GM21515 (cell line): ENCODE results near the gene DOCK2.
"Not testable (repeated sequence)": the region's sequence is repeated elsewhere in the genome, so short reads cannot be mapped to it uniquely, and the experiment has no call there.

Experiments
- ATAC-seq: cut with Tn5 transposase; IDR thresholded peaks from one replicate; pipeline ENCODE4 v1.9.1; 2021; ENCODE audit not compliant: unreplicated experiment

DOCK2 gene

DNA sequence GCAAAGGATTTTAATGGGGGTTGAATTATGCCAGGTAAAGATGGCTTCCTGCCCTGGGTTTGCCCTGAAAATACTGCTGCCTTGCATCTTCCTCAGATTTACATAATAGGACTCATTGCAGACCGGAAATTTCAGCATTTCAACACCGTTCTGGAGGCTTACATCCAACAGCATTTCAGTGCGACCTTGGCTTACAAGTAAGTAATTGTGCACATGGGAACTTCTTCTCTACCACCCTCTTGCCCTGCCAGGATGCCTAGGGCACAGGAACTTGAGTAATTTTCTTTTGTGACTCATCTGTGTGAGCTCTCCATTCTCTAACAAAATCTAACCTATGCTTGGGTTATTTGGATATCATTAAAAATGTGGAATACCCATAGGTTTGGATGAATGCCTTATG lies 80.2 kb downstream of the DOCK2 start:
- ATAC-seq = no peak

DNA sequence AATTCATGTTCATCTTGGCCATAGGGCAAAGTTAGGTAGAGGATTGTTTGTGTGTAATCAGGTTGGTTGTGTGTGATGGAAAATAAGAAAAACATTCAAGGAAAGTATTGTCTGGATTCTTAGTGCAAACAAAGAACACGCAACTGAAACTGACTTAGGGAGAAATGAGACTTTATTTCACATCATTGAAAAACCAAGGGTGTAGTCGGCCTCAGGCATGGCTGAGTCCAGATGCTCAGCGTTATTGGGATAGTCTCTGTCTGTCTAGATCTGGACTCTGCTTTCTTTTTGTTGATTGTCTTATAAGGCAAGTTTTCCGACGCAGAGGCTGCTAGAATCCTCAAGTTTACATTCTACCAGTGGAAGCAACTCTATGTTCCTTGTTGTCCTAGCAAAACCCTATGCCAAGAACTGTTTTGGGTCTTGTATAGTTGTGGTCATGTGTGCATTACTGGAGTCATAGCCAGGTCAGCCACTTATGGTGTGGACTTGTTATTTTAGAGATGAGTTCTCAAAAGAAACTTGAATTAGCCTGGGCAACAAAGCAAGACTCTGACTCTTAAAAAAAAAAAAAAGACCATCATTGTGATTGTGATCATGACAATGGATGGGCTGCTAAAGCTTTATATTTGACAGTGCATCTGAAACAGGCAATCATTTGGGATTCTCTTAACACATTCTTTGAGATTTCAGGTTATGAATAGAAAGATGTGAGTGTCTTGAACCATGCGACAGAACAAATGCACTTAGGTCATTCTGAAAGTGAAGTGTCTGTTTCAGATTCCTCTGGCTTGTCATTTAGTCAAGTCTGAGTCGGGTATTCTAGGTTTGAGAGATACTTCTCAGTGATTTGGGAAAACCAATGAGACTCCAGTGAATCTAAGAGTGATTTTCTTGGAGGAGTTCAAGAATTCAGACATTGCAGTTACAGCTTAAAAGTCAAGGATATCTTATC lies 82.6 kb downstream of the DOCK2 start:
- no peak for ATAC-seq

DNA sequence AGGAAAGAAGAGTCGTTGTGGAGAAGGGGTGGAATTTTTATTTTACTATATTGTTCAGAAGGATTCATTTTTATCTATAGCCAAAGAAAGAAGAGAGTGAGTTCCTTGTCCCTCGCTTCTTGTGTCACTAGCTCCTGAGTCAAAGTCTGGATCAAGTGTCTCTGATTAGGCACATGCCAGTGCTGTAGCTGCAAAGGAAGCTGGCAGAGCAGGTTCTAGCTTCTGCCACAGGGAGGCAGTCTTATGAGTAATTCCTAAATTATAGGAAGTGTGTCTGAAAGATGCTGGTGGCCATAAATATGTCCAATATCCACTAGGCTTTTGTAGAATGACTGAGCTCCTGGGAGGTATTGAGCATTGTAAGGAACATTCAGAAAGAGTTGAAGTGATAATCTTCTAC lies 84.7 kb downstream of the DOCK2 start:
- no peak for ATAC-seq

DNA sequence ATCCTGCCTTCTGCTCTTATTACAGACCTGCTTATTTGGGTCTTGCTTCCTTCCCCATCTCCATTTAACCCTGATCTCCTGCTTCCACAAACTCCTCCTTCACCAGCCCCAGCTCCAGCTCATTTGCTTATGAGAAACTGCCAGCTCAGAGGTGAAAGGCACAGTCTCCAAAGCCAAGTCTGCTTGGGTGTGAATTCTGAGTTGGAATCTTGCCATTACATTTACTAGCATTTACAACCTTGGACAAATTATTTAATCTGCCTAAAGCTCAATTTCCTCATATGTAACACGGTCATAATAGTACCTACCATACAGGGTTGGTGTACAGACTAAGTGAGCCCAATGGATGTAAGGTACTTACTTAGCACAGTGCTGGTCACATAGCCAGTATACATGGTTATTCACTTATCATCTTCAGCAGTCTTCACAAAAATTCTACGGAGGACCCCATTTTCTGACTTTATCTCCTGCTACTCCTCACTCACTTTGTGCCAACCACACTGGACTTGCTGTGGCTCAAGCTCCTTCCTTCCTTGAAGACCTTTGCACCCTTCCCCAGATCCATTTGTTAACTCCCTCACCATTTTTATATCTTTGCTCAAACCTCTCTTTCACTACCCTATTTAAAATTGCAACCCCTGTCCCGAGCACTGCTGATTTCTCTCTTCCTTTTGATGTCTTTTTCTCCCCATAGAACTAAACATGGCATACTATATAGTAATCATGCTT lies 86.2 kb downstream of the DOCK2 start:
- no peak for ATAC-seq

DNA sequence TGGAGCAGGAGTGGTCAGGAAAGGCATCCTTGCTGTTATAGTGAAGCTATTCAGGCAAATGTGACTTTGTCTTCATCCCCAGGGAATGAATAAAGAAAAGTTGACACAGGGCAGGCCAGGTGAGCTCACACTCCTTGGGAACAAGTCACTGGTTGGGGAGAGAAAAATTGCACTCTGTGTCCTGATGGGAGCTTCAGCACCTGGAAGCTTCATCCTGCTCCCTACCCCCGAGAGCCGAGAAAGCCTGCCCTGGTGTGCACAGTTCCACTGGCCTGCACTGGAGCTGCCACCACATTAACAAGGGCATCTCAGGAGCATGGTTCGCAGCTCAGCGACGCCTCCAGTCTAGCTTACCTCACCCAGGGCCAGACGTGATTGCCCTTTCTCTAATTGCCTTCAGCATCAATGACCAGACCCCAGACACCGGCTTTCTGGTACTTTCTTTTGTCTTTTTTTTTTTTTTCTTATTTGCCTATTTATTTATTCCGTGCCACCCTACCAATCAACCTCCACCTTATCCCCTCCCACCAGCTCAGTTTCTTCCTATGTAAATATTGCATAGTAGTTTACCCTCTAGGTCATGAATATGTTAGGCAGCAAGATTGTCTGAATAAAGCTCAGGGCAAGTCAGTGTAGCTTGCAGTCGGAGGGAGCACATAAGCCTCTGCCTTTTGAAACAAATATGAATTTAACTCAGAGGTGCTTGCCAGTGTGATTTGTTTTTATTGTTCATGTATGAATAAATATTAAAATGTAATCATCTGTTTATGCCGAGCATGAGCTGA lies 87.4 kb downstream of the DOCK2 start:
- ATAC-seq = no peak

DNA sequence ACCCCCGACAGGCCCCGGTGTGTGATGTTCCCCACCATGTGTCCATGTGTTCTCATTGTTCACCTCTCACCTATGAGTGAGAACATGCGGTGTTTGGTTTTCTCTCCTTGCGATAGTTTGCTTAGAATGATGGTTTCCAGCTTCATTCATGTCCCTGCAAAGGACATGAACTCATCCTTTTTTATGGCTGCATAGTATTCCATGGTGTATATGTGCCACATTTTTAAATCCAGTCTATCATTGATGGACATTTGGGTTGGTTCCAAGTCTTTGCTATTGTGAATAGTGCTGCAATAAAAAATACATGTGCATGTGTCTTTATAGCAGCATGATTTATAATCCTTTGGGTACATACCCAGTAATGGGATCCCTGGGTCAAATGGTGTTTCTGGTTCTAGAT lies 88.6 kb downstream of the DOCK2 start:
- ATAC-seq = not testable (repeated sequence)

DNA sequence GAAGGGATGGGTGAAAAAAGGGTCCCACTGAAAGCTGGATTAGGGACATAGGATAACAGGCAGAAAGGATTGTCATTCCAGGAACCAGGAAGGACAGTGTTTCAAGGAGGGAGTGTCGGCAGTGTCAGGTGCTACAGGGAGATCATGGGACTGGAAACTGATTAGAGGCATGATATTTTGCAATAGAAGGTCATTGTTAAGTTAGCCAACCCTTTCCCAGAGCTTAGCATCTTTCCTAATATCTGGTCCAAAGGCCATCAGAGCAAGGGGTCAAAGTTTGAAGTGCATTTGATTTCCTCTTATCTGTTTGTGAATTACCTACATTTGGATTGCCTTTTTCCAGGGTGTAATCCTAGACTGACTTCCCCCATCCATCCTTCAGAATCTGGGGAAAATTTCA lies 91.3 kb downstream of the DOCK2 start:
- no peak for ATAC-seq

DNA sequence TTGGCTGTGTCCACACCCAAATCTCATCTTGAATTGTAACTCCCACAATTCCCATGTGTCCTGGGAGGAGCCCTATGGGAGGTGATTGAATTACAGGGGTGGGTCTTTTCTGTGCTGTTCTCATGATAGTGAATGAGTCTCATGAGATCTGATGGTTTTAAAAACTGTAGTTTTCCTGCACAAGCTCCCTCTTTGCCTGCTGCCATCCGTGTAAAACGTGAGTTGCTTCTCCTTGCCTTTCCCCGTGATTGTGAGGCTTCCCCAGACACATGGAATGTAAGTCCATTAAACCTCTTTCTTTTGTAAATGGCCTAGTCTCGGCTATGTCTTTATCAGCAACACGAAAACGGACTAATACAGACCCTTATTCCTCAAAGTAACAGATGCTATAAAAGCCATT lies 94.1 kb downstream of the DOCK2 start:
- ATAC-seq = no peak

DNA sequence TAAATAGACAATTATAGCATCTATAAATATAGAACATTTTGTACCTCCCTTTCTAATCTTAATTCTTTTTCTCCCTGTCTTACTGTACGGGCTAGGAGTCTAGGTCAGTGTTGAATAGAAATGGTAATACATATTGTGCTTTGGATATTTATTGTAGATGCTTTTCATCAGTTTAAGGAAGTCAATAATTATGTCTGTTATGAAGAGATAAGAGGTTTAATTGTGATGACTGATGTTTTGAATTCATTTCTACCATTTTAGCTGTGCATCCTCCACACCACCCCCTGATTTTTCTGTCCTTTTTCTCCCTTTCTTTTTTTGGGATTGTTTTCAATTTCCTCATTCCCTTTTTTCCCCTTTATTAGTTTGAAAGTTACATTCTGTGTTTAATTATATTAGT lies 95.8 kb downstream of the DOCK2 start:
- ATAC-seq = no peak

DNA sequence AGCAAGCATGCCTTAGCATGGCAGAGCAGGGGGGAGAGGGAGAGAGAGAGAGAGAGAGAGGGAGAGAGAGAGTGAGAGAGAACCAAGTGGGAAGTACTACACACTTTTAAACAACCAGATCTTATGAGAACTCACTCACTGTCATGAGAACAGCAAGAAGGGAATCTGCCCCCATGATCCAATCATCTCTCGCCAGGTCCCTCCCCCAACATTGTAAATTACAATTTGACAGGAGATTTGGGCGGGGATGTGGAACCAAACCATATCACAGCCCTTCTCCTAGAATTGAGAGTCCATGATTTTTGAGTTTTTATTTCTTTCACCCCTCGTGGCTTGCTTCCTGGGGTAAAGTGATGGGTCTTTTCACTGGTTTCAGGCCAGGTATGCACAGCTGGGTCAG lies 98.8 kb downstream of the DOCK2 start:
- ATAC-seq = no peak

DNA sequence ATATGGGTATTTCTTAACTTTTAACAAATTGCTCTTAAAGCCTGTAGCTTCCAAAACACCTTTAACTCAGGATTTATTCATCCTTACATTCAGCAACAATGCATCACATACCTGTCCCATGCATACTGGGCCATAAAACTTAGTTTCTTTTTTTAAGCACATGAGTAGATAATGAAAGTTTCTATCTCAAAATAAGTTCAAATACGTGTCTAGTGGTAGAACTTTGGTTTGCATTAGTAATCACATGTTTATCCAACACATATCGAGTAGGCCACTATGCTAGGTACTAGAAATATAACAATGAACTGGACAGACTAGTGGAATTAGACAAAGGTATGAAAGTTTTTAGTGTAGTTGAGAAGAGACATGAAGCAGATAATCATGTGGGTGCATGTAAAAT lies 99.6 kb downstream of the DOCK2 start:
- no peak for ATAC-seq

DNA sequence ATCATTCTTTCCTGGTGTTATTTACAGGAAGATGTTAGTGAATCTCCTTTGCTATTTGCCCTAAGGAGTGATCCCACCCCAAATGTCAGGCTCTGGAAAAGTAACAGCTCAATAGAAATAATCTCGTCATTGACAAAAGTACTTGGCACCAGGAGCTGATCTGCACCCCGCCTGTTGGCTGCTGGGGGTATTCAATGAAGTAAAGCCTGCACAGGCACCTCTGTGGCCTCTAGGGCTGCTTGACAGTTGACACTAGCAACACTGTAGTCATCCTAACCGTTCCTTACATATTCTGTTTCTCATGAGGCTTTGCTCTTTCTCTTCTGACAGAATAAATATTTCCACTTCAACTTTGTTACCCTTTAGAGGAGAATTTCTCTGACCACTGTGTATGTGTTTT lies 103.4 kb downstream of the DOCK2 start:
- no peak for ATAC-seq

DNA sequence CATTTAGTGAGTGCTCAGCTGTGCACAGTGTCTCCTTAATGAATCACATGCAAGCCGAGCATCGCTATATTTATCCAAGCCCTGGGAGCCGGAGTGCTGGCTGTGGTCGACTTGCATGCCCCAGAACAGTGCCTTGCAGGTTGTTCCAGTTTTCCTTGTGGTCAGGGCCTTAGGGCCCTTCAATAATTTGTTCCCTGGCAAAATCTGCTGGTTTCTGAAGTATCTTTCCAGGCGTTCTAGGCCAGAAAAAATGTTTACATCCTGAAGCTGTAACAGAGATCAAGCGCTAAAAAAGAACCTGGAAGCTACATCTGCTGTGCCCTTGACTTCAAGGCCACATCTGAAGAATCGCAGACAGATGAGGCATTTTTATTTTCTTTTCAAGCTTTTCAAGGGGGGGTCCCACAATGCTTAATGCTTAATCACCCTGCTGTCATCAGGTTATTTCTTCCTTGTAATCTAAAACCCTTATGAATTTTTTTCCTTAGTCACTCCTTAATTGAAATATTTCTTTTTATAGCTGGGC lies 105.8 kb downstream of the DOCK2 start:
- no peak for ATAC-seq

DNA sequence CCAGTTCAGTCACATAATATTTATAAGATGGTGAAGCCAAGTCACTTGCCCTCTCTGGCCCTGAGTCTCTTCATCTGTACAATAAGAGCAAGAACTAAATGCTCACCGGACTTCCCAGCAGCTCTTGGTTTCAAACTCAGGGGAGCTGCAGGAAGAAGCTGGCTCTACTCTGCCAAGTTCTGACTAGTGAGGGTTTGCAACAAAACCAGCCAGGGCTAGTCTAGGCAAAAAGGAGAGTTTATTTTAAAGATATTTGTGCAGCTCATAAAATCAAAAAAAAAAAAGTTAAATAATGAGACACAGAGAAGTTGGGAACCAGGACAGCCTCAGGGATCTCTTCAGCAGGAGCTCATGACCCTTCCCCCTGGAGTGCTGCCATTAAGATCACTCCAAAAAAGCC lies 107.3 kb downstream of the DOCK2 start:
- ATAC-seq = no peak

DNA sequence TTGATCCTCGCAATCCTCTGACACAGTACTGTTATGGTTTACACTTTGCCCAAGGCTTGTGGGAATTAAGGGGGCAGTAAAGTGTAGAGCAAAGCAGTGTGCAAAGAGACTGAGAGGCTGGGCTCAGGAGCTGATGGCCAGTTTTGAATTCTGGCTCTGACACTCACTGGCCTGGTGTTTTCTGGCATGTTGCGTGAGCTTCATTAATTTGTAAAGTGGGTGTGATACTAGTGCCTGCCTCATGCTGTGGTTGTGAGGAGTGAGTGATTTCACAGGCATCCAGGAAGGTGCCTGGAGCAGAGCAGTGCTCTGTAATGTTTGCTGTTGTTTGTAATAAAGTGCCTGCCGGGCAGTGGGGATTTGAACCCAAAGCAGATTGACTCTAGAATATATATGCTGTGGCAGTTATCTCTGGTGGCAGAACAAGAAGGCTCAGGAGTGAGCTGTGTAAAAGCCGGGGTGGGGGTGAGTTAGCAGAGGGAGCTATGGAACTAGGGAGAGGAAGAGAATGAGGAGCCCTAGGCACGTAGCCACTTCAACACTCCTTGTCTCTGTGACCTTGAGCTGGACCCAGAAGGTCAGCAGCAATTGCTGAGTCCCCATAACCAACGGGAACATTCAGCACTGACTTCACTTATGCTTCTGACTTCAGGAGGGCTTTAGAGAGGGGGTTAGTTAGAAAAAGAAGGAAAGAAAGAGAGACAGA lies 108.5 kb downstream of the DOCK2 start:
- no peak for ATAC-seq

DNA sequence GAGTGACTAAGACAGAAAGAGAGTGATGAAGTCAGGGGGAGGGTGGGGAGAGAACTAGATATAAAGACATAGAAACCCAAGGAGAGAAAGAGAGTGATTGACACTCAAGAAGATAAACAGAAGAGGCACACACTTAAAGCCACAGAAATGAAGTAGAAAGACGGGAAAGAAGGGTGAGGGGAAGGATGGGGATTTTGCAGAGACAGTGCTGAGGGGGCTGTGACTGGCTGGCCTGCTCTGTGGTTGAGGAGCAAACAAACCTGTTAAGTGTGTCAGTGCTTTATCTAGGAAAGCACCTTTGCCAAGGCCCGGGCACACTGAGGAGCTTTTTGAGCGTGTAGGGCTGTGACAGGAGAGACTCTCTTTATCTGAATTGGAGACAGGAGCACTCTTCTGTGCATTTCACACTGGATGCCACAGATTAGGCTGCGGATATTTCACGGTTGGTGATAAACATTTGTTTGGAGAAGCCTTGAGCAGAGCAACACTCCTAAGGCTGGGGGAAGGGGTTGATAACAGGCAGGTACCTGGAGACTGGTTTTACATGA lies 109.1 kb downstream of the DOCK2 start:
- no peak for ATAC-seq

DNA sequence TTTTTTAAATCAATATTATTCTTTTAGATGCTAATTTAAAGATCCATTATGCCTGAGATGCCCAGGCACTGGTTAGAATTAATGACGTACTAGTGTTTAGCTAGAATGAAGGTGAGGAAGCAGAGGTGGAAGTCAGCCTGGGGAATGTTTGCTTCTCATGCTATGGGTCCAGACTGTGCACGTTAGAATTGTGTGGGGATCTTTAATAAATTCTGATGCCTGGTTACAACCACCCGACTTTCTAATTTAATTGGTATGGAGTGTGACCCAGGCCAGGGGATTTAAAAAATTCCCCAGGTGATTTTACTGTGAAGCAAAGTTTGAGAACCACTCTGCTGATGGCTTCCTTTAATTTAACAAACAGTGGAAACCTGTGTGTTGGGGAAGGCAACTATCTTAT lies 111.1 kb downstream of the DOCK2 start:
- no peak for ATAC-seq

DNA sequence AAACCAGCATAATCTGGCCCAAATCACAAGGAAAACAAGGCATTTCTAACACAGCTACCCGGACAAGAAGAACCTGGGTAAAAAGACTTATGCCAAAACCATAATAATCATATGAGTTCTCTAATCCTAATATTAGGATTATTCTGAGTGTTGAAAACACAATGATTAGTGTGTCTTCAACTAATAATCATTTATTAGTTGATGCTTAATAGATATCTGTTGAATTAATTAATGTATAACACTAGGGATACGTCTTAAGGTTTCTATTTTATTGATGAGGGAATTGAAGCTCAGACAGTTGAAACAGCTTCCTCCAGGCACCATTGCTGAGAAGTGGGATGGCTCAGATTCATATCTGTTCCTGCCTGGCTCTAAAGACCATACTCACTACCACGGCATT lies 112.2 kb downstream of the DOCK2 start:
- ATAC-seq = no peak

DNA sequence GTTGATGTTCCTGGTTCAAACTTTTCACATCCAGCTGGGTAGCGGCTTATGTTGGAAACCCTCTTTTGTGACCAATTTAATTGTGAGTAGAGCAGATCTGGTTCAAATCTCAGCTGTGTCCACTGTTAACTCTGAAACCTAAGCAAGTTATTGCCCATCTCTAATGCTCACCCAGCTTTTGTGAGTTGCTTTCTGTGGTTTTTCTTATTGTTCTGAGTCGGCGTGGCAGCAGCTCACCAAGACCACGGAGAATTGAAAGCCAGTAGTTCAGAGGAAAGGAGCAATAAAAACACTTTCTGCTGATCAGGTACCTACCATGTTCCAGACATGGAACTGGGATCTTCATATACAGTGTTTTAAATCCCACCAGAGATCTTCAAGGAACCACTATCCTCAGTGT lies 114.4 kb downstream of the DOCK2 start:
- ATAC-seq = no peak

DNA sequence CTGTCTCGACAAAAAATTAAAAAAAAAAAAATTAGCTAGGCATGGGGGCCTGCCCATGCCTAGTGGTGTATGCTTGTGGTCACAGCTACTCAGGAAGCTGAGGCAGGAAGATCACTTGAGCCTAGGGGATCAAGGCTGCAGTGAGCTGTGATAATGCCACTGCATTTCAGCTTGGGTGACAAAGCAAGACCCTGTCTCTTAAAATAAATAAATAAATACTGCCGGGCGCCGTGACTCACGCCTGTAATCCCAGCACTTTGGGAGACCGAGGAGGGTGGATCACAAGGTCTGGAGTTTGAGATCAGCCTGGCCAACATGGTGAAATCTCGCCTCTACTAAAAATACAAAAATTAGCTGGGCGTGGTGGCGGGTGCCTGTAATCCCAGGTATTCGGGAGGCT lies 115.5 kb downstream of the DOCK2 start:
- ATAC-seq = not testable (repeated sequence)
